ENCODE measurements around the gene C9orf78. TPM values are rescaled to one million over a fixed set of nuclear protein-coding genes. Genes with fewer than 3 reads are reported as not detected.

Gene C9orf78
- total and polyA plus RNA-seq, 2 experiments from 2014 or later: 43.8 to 47.9 TPM

DNA sequence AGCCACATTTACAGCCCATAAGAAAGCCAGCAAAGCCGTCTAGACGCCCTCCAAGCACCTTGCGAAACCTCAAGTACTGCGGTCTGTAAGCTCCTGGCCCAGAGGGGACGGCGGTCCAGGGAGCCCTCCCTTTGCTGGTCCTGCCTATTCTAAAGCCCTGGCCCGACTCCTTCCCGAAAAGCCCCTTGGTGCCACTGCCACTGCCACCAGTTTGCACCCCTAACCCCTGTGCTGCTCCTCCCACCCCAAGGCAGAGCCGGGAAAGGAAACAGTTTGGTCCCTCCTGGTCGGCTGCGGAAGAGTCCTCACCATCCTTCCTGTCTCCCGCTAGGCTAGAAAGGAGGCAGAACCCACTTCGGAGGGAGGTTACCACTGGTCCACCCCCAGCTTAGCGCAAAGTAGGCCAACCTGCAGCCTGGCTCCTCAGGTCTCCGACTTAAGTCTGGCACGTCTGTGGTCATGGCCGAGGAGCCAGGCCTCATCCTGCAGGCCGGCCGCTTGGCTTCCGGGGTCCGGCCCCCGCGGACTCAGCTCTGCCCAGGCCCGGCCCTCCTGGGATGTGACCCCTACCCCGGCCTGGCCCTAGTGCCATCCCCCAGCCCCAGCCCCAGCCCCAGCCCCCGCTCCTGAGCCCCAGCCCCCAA is 12.1 kb downstream of the C9orf78 start:
- TF ChIP-seq EZH2 (IDR thresholded peaks at IDR 0.05; ENCODE audit: borderline replicate concordance) (no peak), EZH2phosphoT487 (IDR thresholded peaks at IDR 0.05; ENCODE audit: low read depth, severe bottlenecking, unreplicated experiment) (no peak)
- TF ChIP-seq, protein P1, sequence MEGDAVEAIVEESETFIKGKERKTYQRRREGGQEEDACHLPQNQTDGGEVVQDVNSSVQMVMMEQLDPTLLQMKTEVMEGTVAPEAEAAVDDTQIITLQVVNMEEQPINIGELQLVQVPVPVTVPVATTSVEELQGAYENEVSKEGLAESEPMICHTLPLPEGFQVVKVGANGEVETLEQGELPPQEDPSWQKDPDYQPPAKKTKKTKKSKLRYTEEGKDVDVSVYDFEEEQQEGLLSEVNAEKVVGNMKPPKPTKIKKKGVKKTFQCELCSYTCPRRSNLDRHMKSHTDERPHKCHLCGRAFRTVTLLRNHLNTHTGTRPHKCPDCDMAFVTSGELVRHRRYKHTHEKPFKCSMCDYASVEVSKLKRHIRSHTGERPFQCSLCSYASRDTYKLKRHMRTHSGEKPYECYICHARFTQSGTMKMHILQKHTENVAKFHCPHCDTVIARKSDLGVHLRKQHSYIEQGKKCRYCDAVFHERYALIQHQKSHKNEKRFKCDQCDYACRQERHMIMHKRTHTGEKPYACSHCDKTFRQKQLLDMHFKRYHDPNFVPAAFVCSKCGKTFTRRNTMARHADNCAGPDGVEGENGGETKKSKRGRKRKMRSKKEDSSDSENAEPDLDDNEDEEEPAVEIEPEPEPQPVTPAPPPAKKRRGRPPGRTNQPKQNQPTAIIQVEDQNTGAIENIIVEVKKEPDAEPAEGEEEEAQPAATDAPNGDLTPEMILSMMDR (IDR thresholded peaks at IDR 0.05; ENCODE audit: poor library complexity): no peak
- Histone ChIP-seq H3K9me2 (replicated peaks; ENCODE audit: insufficient read depth) (no peaks in the 10 kb centered on the region), H3K27me3 (no peaks in the 10 kb centered on the region), H3K4me3 (peak overlapping the region; percentile 86), H3K4me1 (ENCODE audit: insufficient read depth) (peaks cover 8% of the 10 kb centered on the region), H3K4me2 (peak overlapping the region; percentile 96), H3K36me3 (replicated peaks; ENCODE audit: insufficient read depth, low read depth) (no peaks in the 10 kb centered on the region), H3K79me2 (peaks cover 25% of the 10 kb centered on the region), H2AFZ (peak overlapping the region; percentile 20), H3K27ac (peak overlapping the region; percentile 88), H4K20me1 (ENCODE audit: insufficient read depth, poor library complexity, severe bottlenecking) (no peaks in the 10 kb centered on the region), H3K9me3 (ENCODE audit: low read depth) (no peaks in the 10 kb centered on the region)
- WGBS (ENCODE audit: low lambda C conversion rate, missing lambda C conversion rate): 26% methylated on average over 23 of the region's 26 CpGs
- peak; percentile 55 for DNase-seq (ENCODE audit: low spot score)

DNA sequence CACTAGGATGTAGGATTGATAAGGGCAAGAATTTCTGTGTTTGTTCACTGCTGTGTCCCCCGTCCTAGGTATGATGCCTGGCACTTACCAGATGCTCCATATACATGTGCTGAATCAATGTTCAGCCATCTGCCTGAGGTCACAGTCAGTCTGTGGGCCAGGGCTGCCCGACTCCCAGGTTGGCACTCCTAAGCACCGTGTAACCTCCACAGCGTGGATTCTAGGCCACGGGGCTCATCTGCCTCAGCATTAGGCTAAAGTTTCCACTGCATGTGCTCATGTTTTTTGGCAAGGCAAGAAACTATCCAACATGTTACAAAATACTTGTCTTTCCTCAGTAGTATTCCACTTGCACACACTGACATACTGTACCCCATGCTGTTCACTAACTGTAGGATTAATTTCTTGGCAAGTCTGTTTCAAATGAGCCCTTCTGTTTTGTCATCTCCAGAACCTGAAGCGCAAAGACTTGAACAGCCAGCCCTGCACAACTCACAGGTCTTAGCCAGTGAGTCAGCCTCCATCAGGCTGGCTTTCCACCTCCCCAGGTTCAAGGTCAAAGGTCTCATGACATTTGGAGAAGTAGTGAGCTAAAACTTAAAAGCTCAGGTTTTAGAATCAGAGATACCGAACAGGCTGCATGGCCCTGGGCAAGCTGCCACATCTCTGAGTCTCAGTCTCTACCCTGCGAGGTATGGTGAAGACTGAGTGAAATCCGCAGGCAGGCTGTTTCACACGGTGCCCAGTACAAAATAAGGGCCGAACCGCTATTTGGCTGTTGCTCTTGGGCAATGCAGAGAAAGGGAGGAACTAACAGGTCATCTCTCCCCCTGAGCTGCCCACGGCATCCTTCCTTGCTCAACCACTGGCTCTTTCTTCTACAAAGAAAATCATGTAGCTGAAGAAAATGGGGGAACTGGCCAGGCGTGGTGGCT is 18.3 kb downstream of the C9orf78 start:
- no peaks in the 10 kb centered on the region for H3K9me3 ChIP-seq (ENCODE audit: low read depth)
- no peaks in the 10 kb centered on the region for H3K27me3 ChIP-seq
- H2AFZ ChIP-seq: no peak overlapping the region
- H3K27ac ChIP-seq: no peak overlapping the region
- H3K4me2 ChIP-seq: no peak overlapping the region
- TF ChIP-seq EZH2phosphoT487 (IDR thresholded peaks at IDR 0.05; ENCODE audit: low read depth, severe bottlenecking, unreplicated experiment): no peak
- TF ChIP-seq, protein P1 (IDR thresholded peaks at IDR 0.05; ENCODE audit: poor library complexity): no peak
- no peak for TF ChIP-seq EZH2 (IDR thresholded peaks at IDR 0.05; ENCODE audit: borderline replicate concordance)
- H4K20me1 ChIP-seq (ENCODE audit: insufficient read depth, poor library complexity, severe bottlenecking): no peaks in the 10 kb centered on the region
- H3K4me1 ChIP-seq (ENCODE audit: insufficient read depth): no peaks in the 10 kb centered on the region
- peaks cover 9% of the 10 kb centered on the region for H3K79me2 ChIP-seq
- DNase-seq (ENCODE audit: low spot score): no peak
- WGBS (ENCODE audit: low lambda C conversion rate, missing lambda C conversion rate): 90% methylated on average over 14 of the region's 14 CpGs
- no peaks in the 10 kb centered on the region for H3K36me3 ChIP-seq (replicated peaks; ENCODE audit: insufficient read depth, low read depth)
- no peak overlapping the region for H3K4me3 ChIP-seq
- no peaks in the 10 kb centered on the region for H3K9me2 ChIP-seq (replicated peaks; ENCODE audit: insufficient read depth)

GRCh38 chr9:129815278-129815677 is 19.8 kb downstream of the C9orf78 start:
- H3K4me2 ChIP-seq: no peak overlapping the region
- no peak overlapping the region for H3K4me3 ChIP-seq
- peaks cover 6% of the 10 kb centered on the region for H3K4me1 ChIP-seq (ENCODE audit: insufficient read depth)
- H2AFZ ChIP-seq: no peak overlapping the region
- no peaks in the 10 kb centered on the region for H3K9me2 ChIP-seq (replicated peaks; ENCODE audit: insufficient read depth)
- TF ChIP-seq, protein P1 (IDR thresholded peaks at IDR 0.05; ENCODE audit: poor library complexity): no peak
- TF ChIP-seq EZH2 (IDR thresholded peaks at IDR 0.05; ENCODE audit: borderline replicate concordance) (no peak), EZH2phosphoT487 (IDR thresholded peaks at IDR 0.05; ENCODE audit: low read depth, severe bottlenecking, unreplicated experiment) (no peak)
- H3K36me3 ChIP-seq (replicated peaks; ENCODE audit: insufficient read depth, low read depth): no peaks in the 10 kb centered on the region
- H3K27ac ChIP-seq: no peak overlapping the region
- H4K20me1 ChIP-seq (ENCODE audit: insufficient read depth, poor library complexity, severe bottlenecking): no peaks in the 10 kb centered on the region
- DNase-seq (ENCODE audit: low spot score): no peak
- no peaks in the 10 kb centered on the region for H3K79me2 ChIP-seq
- WGBS (ENCODE audit: low lambda C conversion rate, missing lambda C conversion rate): 94% methylated on average over 11 of the region's 11 CpGs
- H3K9me3 ChIP-seq (ENCODE audit: low read depth): no peaks in the 10 kb centered on the region
- no peaks in the 10 kb centered on the region for H3K27me3 ChIP-seq
